Neural progenitor cell (in vitro differentiated cells): Measurements from ENCODE around the gene GULP1.

Experiments
- EZH2phosphoT487 ChIP-seq: fragments of 200-600 bp; sonication (generic); IDR thresholded peaks from 2 replicates; pipeline ENCODE4 v1.6.1; 2017; ENCODE audit warnings: antibody characterized with exemption
- TF ChIP-seq, protein P1 (sequence below): fragments of 200-600 bp; sonication (generic); IDR thresholded peaks from 2 replicates; pipeline ENCODE4 v1.5.1; 2017; ENCODE audit warnings: antibody characterized with exemption, mild to moderate bottlenecking

- TF ChIP-seq, protein P1, sequence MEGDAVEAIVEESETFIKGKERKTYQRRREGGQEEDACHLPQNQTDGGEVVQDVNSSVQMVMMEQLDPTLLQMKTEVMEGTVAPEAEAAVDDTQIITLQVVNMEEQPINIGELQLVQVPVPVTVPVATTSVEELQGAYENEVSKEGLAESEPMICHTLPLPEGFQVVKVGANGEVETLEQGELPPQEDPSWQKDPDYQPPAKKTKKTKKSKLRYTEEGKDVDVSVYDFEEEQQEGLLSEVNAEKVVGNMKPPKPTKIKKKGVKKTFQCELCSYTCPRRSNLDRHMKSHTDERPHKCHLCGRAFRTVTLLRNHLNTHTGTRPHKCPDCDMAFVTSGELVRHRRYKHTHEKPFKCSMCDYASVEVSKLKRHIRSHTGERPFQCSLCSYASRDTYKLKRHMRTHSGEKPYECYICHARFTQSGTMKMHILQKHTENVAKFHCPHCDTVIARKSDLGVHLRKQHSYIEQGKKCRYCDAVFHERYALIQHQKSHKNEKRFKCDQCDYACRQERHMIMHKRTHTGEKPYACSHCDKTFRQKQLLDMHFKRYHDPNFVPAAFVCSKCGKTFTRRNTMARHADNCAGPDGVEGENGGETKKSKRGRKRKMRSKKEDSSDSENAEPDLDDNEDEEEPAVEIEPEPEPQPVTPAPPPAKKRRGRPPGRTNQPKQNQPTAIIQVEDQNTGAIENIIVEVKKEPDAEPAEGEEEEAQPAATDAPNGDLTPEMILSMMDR: no peak
- no peak for TF ChIP-seq EZH2phosphoT487
Observed at GRCh38 chr2:188279093-188279445, 12.6 kb upstream of the GULP1 start.
